ENCODE data around the gene CUL2. TPM values are rescaled to one million over a fixed set of nuclear protein-coding genes. Genes with fewer than 3 reads are reported as not detected.
"Not testable (repeated sequence)": the region's sequence is repeated elsewhere in the genome, so short reads cannot be mapped to it uniquely, and the experiment has no call there.

The CUL2 gene
- total RNA-seq, 4 donors from 2014 or later: 15.0 to 18.7 (median 17.5) TPM

- H3K4me3 ChIP-seq (ENCODE audit: low read depth, poor library complexity, severe bottlenecking); DNase-seq (ENCODE audit: low spot score in 2 of 2): not testable (repeated sequence)
- intact Hi-C loops (cut with DNase I; ENCODE audit: low total_unique reads): loop anchor here (10.0 kb wide), 2 partner anchors 248 to 308 kb away; no protein-coding TSS in a partner anchor
- 48 to 53% methylated on average over 2 of the region's 2 CpGs for WGBS, 2 donors
Measured at GRCh38 chr10:34972591-34972990, 117.5 kb downstream of the CUL2 start.

- DNase-seq (ENCODE audit: low spot score in 2 of 2); H3K4me3 ChIP-seq (ENCODE audit: low read depth, poor library complexity, severe bottlenecking): not testable (repeated sequence)
- intact Hi-C loops (cut with DNase I; ENCODE audit: low total_unique reads): loop anchor here (10.0 kb wide), 2 partner anchors 247 to 307 kb away; no protein-coding TSS in a partner anchor
- WGBS, 2 donors: 57 to 61% methylated on average over 12 of the region's 12 CpGs
Measured at GRCh38 chr10:34971606-34972334, 118.4 kb downstream of the CUL2 start.

GRCh38 chr10:34969171-34969570 lies 121.0 kb downstream of the CUL2 start:
- WGBS, 2 donors: 92 to 96% methylated on average over 17 of the region's 17 CpGs
- no peak overlapping the region for H3K4me3 ChIP-seq (ENCODE audit: low read depth, poor library complexity, severe bottlenecking)
- intact Hi-C loops (cut with DNase I; ENCODE audit: low total_unique reads): no loop called here
- TF ChIP-seq CTCF (IDR thresholded peaks at IDR 0.05): no peak
- TF ChIP-seq POLR2A (IDR thresholded peaks at IDR 0.05): no peak
- no peak for DNase-seq (ENCODE audit: low spot score in 2 of 2)

- TF ChIP-seq POLR2A (IDR thresholded peaks at IDR 0.05) (no peak), CTCF (IDR thresholded peaks at IDR 0.05) (no peak)
- no peak overlapping the region for H3K4me3 ChIP-seq (ENCODE audit: low read depth, poor library complexity, severe bottlenecking)
- intact Hi-C loops (cut with DNase I; ENCODE audit: low total_unique reads): no loop called here
- DNase-seq (ENCODE audit: low spot score in 2 of 2): peak in 1 of 2 donors; percentile 34
- 59% methylated on average over 14 of the region's 14 CpGs for WGBS, 2 donors
Measured at GRCh38 chr10:34967335-34967880, 122.7 kb downstream of the CUL2 start.

- 80 to 93% methylated on average over 5 of the region's 5 CpGs for WGBS, 2 donors
- TF ChIP-seq POLR2A (IDR thresholded peaks at IDR 0.05) (no peak), CTCF (IDR thresholded peaks at IDR 0.05) (no peak)
- H3K4me3 ChIP-seq (ENCODE audit: low read depth, poor library complexity, severe bottlenecking): no peak overlapping the region
- DNase-seq (ENCODE audit: low spot score in 2 of 2): no peak
- intact Hi-C loops (cut with DNase I; ENCODE audit: low total_unique reads): no loop called here
Measured at GRCh38 chr10:34966451-34966850, 123.7 kb downstream of the CUL2 start.

- intact Hi-C loops (cut with DNase I; ENCODE audit: low total_unique reads): no loop called here
- WGBS, 2 donors: 91 to 100% methylated on average over 2 to 5 of the region's 5 CpGs
- DNase-seq (ENCODE audit: low spot score in 2 of 2): no peak
- TF ChIP-seq CTCF (IDR thresholded peaks at IDR 0.05): no peak
- H3K4me3 ChIP-seq (ENCODE audit: low read depth, poor library complexity, severe bottlenecking): no peak overlapping the region
Measured at GRCh38 chr10:34966040-34966439, 124.1 kb downstream of the CUL2 start.
